IMR-90 (cell line): ENCODE data around the gene SYT2. TPM values are rescaled to one million over a fixed set of nuclear protein-coding genes. Genes with fewer than 3 reads are reported as not detected.

Experiments
- ATAC-seq: fragments of 200-7000 bp; cut with Tn5 transposase; 2 replicates; pipeline ENCODE4 v1.9.1; 2020; ENCODE audit warnings: low read depth, mild to moderate bottlenecking, moderate library complexity
- BruUV-seq: library from RNA; stranded (reverse); fragments of 400-500 nt; replicated peaks from 2 replicates; lab custom pipeline; 2021; lab: Mats Ljungman, UMichigan
- CTCF ChIA-PET: fragments of 300-600 bp; formaldehyde crosslinking; extraction: SDS; loops from one replicate; lab custom pipeline; 2021; ENCODE audit warnings: antibody characterized with exemption; lab: Yijun Ruan, JAX
- POLR2A ChIA-PET: fragments of 300-600 bp; sonication (Branson Sonifier 250); formaldehyde crosslinking; loops from one replicate; lab custom pipeline; 2022; ENCODE audit warnings: antibody characterized with exemption; ENCODE audit not compliant: unreplicated experiment; lab: Charles Lee
- DNase-seq: peaks from one replicate; pipeline ENCODE4 v3.0.0; 2013
- H2AFZ ChIP-seq: replicated peaks from 2 replicates; pipeline ENCODE3; 2013; ENCODE audit warnings: low read length, mild to moderate bottlenecking; ENCODE audit not compliant: poor library complexity
- H2AK5ac ChIP-seq: 2 replicates; pipeline ENCODE4 v1.6.1; 2013; ENCODE audit warnings: low read depth, low read length, inconsistent platforms
- H2AK9ac ChIP-seq: replicated peaks from 2 replicates; pipeline ENCODE3; 2013; ENCODE audit warnings: mild to moderate bottlenecking, low read depth, low read length, moderate library complexity; ENCODE audit not compliant: poor library complexity
- H2BK120ac ChIP-seq: 2 replicates; pipeline ENCODE4 v1.6.1; 2013; ENCODE audit warnings: low read depth, low read length, inconsistent platforms
- H2BK15ac ChIP-seq: 3 replicates; pipeline ENCODE4 v1.6.1; 2013; ENCODE audit warnings: low read depth, low read length, inconsistent platforms
- H2BK20ac ChIP-seq: 2 replicates; pipeline ENCODE4 v1.6.1; 2013; ENCODE audit warnings: low read depth, mild to moderate bottlenecking, inconsistent platforms, low read length, moderate library complexity
- H2BK5ac ChIP-seq: 2 replicates; pipeline ENCODE4 v1.6.1; 2013; ENCODE audit warnings: mild to moderate bottlenecking, low read depth, low read length, inconsistent platforms; ENCODE audit not compliant: poor library complexity, severe bottlenecking
- H3K14ac ChIP-seq: replicated peaks from 2 replicates; pipeline ENCODE4 v1.6.1; 2013; ENCODE audit warnings: low read depth, low read length, inconsistent platforms
- H3K18ac ChIP-seq: 2 replicates; pipeline ENCODE4 v1.6.1; 2013; ENCODE audit warnings: low read depth, low read length, control low read depth
- H3K23ac ChIP-seq: 2 replicates; pipeline ENCODE4 v1.6.1; 2013; ENCODE audit warnings: low read depth, low read length, inconsistent platforms
- H3K27ac ChIP-seq: 2 replicates; pipeline ENCODE4 v1.5.1; 2013; ENCODE audit warnings: mild to moderate bottlenecking, control low read depth, low read length; ENCODE audit not compliant: insufficient read depth
- H3K27me3 ChIP-seq: 2 replicates; pipeline ENCODE4 v1.6.1; 2013; ENCODE audit warnings: low read length; ENCODE audit not compliant: control insufficient read depth, insufficient read depth
- H3K36me3 ChIP-seq: 2 replicates; pipeline ENCODE4 v1.6.1; 2013; ENCODE audit warnings: low read length, mixed read lengths; ENCODE audit not compliant: control insufficient read depth, insufficient read depth
- H3K4ac ChIP-seq: 2 replicates; pipeline ENCODE4 v1.6.1; 2013; ENCODE audit warnings: low read depth, low read length, inconsistent platforms
- H3K4me1 ChIP-seq: 2 replicates; pipeline ENCODE4 v1.6.1; 2013; ENCODE audit warnings: low read length, mixed read lengths; ENCODE audit not compliant: control insufficient read depth, insufficient read depth
- H3K4me2 ChIP-seq: 2 replicates; pipeline ENCODE4 v1.6.1; 2013; ENCODE audit warnings: low read depth, mild to moderate bottlenecking, control low read depth, low read length, moderate library complexity
- H3K4me3 ChIP-seq: 2 replicates; pipeline ENCODE4 v1.5.1; 2013; ENCODE audit warnings: low read depth, mild to moderate bottlenecking, control low read depth, low read length, moderate library complexity; ENCODE audit not compliant: insufficient read depth
- H3K56ac ChIP-seq: 2 replicates; pipeline ENCODE4 v1.6.1; 2013; ENCODE audit warnings: low read length, inconsistent platforms; ENCODE audit not compliant: insufficient read depth; ENCODE audit errors: extremely low read depth
- H3K79me1 ChIP-seq, 2 experiments: 2 replicates each; pipeline ENCODE4 v1.6.1; 2013; ENCODE audit warnings: low read length in 2 of 2, inconsistent platforms in 1 of 2, low read depth in 1 of 2
- H3K9ac ChIP-seq: 2 replicates; pipeline ENCODE4 v1.6.1; 2013; ENCODE audit warnings: low read depth, low read length, control low read depth
- H3K9me1 ChIP-seq: 2 replicates; pipeline ENCODE4 v1.6.1; 2013; ENCODE audit warnings: low read length, inconsistent platforms; ENCODE audit not compliant: insufficient read depth
- H3K9me3 ChIP-seq: 2 replicates; pipeline ENCODE4 v1.6.1; 2013; ENCODE audit warnings: low read length; ENCODE audit not compliant: control insufficient read depth, insufficient read depth
- H4K20me1 ChIP-seq: 2 replicates; pipeline ENCODE4 v1.6.1; 2013; ENCODE audit warnings: low read length, inconsistent platforms; ENCODE audit not compliant: insufficient read depth
- H4K5ac ChIP-seq: 2 replicates; pipeline ENCODE4 v1.6.1; 2013; ENCODE audit warnings: mild to moderate bottlenecking, low read depth, low read length, control low read depth
- H4K8ac ChIP-seq, 2 experiments: 2 replicates each; pipeline ENCODE4 v1.6.1; 2013; ENCODE audit warnings: low read depth in 2 of 2, low read length in 2 of 2, control low read depth in 1 of 2, inconsistent platforms in 1 of 2
- H4K91ac ChIP-seq: 2 replicates; pipeline ENCODE4 v1.6.1; 2013; ENCODE audit warnings: low read depth, low read length, inconsistent platforms; ENCODE audit not compliant: insufficient read depth
- BHLHE40 ChIP-seq: fragments of 150-350 bp; IDR thresholded peaks from 2 replicates; pipeline ENCODE4 v1.6.1; 2016; ENCODE audit warnings: mild to moderate bottlenecking, low read depth, low read length
- CEBPB ChIP-seq: IDR thresholded peaks from 2 replicates; pipeline ENCODE4 v1.6.1; 2012; ENCODE audit warnings: low read depth, low read length, improper control_type of control experiment
- CHD1 ChIP-seq: IDR thresholded peaks from 2 replicates; pipeline ENCODE4 v1.6.1; 2012; ENCODE audit warnings: low read depth, low read length, improper control_type of control experiment
- FOS ChIP-seq: fragments of 150-350 bp; IDR thresholded peaks from 2 replicates; pipeline ENCODE4 v1.6.1; 2016; ENCODE audit warnings: low read depth, low read length
- MAFK ChIP-seq: IDR thresholded peaks from 2 replicates; pipeline ENCODE4 v1.6.1; 2012; ENCODE audit warnings: low read depth, low read length, improper control_type of control experiment
- MAZ ChIP-seq: IDR thresholded peaks from 2 replicates; pipeline ENCODE4 v1.6.1; 2012; ENCODE audit warnings: low read depth, mild to moderate bottlenecking, low read length, improper control_type of control experiment, moderate library complexity, borderline replicate concordance
- MXI1 ChIP-seq: IDR thresholded peaks from 2 replicates; pipeline ENCODE4 v1.6.1; 2012; ENCODE audit warnings: low read depth, mild to moderate bottlenecking, low read length, moderate library complexity, borderline replicate concordance
- NFE2L2 ChIP-seq: fragments of 150-350 bp; IDR thresholded peaks from 2 replicates; pipeline ENCODE4 v1.6.1; 2016; ENCODE audit warnings: low read depth, mild to moderate bottlenecking, low read length
- POLR2A ChIP-seq: IDR thresholded peaks from 2 replicates; pipeline ENCODE4 v1.6.1; 2012; ENCODE audit warnings: mild to moderate bottlenecking, low read depth, low read length
- RAD21 ChIP-seq: IDR thresholded peaks from 2 replicates; pipeline ENCODE4 v1.6.1; 2012; ENCODE audit warnings: low read length, improper control_type of control experiment
- RCOR1 ChIP-seq: IDR thresholded peaks from 2 replicates; pipeline ENCODE4 v1.6.1; 2012; ENCODE audit warnings: mild to moderate bottlenecking, low read length, improper control_type of control experiment; ENCODE audit not compliant: insufficient replicate concordance
- RFX5 ChIP-seq: IDR thresholded peaks from 2 replicates; pipeline ENCODE4 v1.8.0; 2012; ENCODE audit warnings: low read depth, mild to moderate bottlenecking, low read length, moderate library complexity
- SMC3 ChIP-seq: fragments of 150-350 bp; IDR thresholded peaks from 2 replicates; pipeline ENCODE4 v1.6.1; 2016; ENCODE audit warnings: low read depth, mild to moderate bottlenecking, antibody characterized with exemption, low read length, moderate library complexity
- WGBS, 2 experiments: methylation state at CpG; one replicate each; pipeline versions ENCODE4 v1.1.5 to v1.1.7; 2013; ENCODE audit warnings: missing lambda C conversion rate in 2 of 2; ENCODE audit not compliant: insufficient read length in 1 of 2; ENCODE audit errors: extremely low coverage in 2 of 2; 5-methylcytosine and 5-hydroxymethylcytosine counted together
- dilution Hi-C: fragments of 300-500 bp; cut with HindIII; formaldehyde crosslinking; loops from one replicate; pipeline ENCODE4 v1.14.3; 2018; ENCODE audit warnings: low sequenced_read_pairs; ENCODE audit not compliant: unreplicated experiment
- in situ Hi-C: fragments of 300-500 bp; cut with MboI; formaldehyde crosslinking; loops from 3 replicates; pipeline ENCODE4 v1.14.3; 2019; ENCODE audit warnings: low sequenced_read_pairs, inconsistent platforms, mixed read lengths
- intact Hi-C: fragments of 100-400 bp; cut with micrococcal nuclease; formaldehyde crosslinking; loops from 2 replicates; pipeline ENCODE4 v1.10.0; 2022
- polyA plus RNA-seq, 3 experiments: library from polyadenylated mRNA; depleted of rRNA; stranded (reverse); fragments of >200 nt; gene quantifications; 2 replicates each; pipeline ENCODE4 v1.2.3, GENCODE V29; 2012; ENCODE audit warnings: low replicate concordance in 1 of 3
- total RNA-seq: library from RNA; depleted of rRNA; stranded (reverse); fragments of >200 nt; gene quantifications from 2 replicates; pipeline ENCODE4 v1.2.3, GENCODE V29; 2012
- TF ChIP-seq, protein P1 (sequence below): conservative IDR thresholded peaks from 2 replicates; pipeline ENCODE4 v1.5.1; 2012; ENCODE audit warnings: mild to moderate bottlenecking, low read depth, low read length, improper control_type of control experiment
- TF ChIP-seq, protein P2 (sequence below): fragments of 150-350 bp; IDR thresholded peaks from 2 replicates; pipeline ENCODE4 v1.6.1; 2017; ENCODE audit warnings: mild to moderate bottlenecking, antibody characterized with exemption, low read length, low read depth
- TF ChIP-seq, protein P3 (sequence below): fragments of 150-350 bp; IDR thresholded peaks from 2 replicates; pipeline ENCODE4 v1.6.1; 2016; ENCODE audit warnings: low read depth, mild to moderate bottlenecking, low read length, moderate library complexity, borderline replicate concordance

SYT2 gene
- total and polyA plus RNA-seq, 2 of the 4 experiments (the other 2 are of a cell fraction), result under 0.01 TPM

DNA sequence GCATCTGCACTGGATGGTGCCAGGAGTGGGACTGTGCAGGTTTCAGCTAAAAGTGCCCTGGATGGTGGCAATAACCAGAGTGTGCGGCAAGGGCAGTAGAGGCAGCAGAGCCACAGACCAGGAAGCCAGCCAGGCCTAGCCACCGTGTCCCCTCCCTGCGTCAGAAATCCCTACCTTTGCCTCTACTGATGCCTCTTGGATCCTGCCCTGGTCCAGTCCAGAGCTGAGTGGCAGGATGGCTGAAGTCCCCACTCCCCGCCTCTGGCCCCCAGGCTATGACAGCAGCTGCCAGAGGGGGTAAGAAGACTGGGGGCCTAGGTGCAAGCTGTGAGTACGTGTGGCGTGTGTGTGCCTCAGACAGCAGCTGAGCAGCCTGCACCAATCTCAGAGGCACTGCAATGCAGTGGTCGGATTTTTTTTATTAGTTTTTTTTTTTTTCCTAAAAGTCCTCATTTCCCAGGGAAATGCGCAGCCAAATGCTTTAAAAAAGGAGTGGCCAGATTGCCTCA, 51.9 kb downstream of the SYT2 start:
- no peak for ATAC-seq

More for the DNA sequence above, 51.9 kb downstream of the SYT2 start:
- no peak overlapping the region for H2AK5ac ChIP-seq
- no peaks in the 10 kb centered on the region for H3K9me1 ChIP-seq
- H3K36me3 ChIP-seq, result no peaks in the 10 kb centered on the region
- no peak overlapping the region for H2AK9ac ChIP-seq
- H3K9ac ChIP-seq, result no peak overlapping the region
- no peak overlapping the region for H3K4me3 ChIP-seq
- H2BK5ac ChIP-seq, result no peak overlapping the region
- no peak overlapping the region for H3K18ac ChIP-seq
- in situ Hi-C loops (no loop called here), intact Hi-C loops (no loop called here), dilution Hi-C loops (no loop called here)
- H4K5ac ChIP-seq, result no peak overlapping the region
- H3K4me2 ChIP-seq, result no peak overlapping the region
- no peak overlapping the region for H3K23ac ChIP-seq
- no peak overlapping the region for H2AFZ ChIP-seq
- H3K9me3 ChIP-seq, result no peaks in the 10 kb centered on the region
- peaks cover 70% of the 10 kb centered on the region for H3K27me3 ChIP-seq
- no peak for TF ChIP-seq FOS
- no peak for TF ChIP-seq CHD1
- TF ChIP-seq MAZ, result no peak
- no peak for TF ChIP-seq RCOR1
- TF ChIP-seq, protein P1, sequence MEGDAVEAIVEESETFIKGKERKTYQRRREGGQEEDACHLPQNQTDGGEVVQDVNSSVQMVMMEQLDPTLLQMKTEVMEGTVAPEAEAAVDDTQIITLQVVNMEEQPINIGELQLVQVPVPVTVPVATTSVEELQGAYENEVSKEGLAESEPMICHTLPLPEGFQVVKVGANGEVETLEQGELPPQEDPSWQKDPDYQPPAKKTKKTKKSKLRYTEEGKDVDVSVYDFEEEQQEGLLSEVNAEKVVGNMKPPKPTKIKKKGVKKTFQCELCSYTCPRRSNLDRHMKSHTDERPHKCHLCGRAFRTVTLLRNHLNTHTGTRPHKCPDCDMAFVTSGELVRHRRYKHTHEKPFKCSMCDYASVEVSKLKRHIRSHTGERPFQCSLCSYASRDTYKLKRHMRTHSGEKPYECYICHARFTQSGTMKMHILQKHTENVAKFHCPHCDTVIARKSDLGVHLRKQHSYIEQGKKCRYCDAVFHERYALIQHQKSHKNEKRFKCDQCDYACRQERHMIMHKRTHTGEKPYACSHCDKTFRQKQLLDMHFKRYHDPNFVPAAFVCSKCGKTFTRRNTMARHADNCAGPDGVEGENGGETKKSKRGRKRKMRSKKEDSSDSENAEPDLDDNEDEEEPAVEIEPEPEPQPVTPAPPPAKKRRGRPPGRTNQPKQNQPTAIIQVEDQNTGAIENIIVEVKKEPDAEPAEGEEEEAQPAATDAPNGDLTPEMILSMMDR, result no peak
- no peak for TF ChIP-seq BHLHE40
- no peak for TF ChIP-seq MXI1
- no peak for TF ChIP-seq POLR2A
- no peak for TF ChIP-seq RFX5
- no peak for TF ChIP-seq NFE2L2
- TF ChIP-seq, protein P2, sequence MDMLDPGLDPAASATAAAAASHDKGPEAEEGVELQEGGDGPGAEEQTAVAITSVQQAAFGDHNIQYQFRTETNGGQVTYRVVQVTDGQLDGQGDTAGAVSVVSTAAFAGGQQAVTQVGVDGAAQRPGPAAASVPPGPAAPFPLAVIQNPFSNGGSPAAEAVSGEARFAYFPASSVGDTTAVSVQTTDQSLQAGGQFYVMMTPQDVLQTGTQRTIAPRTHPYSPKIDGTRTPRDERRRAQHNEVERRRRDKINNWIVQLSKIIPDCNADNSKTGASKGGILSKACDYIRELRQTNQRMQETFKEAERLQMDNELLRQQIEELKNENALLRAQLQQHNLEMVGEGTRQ, result no peak
- no peak for TF ChIP-seq SMC3
- TF ChIP-seq CEBPB, result no peak
- TF ChIP-seq RAD21, result no peak
- TF ChIP-seq, protein P3, sequence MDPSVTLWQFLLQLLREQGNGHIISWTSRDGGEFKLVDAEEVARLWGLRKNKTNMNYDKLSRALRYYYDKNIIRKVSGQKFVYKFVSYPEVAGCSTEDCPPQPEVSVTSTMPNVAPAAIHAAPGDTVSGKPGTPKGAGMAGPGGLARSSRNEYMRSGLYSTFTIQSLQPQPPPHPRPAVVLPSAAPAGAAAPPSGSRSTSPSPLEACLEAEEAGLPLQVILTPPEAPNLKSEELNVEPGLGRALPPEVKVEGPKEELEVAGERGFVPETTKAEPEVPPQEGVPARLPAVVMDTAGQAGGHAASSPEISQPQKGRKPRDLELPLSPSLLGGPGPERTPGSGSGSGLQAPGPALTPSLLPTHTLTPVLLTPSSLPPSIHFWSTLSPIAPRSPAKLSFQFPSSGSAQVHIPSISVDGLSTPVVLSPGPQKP, result no peak
- TF ChIP-seq MAFK, result no peak
- BruUV-seq, result no TSS peak
- no peak overlapping the region for H3K14ac ChIP-seq
- H4K8ac ChIP-seq, result no peak overlapping the region
- no peaks in the 10 kb centered on the region for H3K79me1 ChIP-seq
- ChIA-PET CTCF (no interaction called here), POLR2A (no interaction called here)
- no peak overlapping the region for H2BK15ac ChIP-seq
- DNase-seq, result no peak
- no peaks in the 10 kb centered on the region for H4K20me1 ChIP-seq
- H3K27ac ChIP-seq, result no peak overlapping the region
- no peak overlapping the region for H3K4ac ChIP-seq
- H3K4me1 ChIP-seq, result no peaks in the 10 kb centered on the region
- H2BK120ac ChIP-seq, result no peak overlapping the region
- H3K56ac ChIP-seq, result no peak overlapping the region
- no peak overlapping the region for H2BK20ac ChIP-seq
- 68% methylated on average over 3 of the region's 8 CpGs; no CpG with 5 or more reads in 1 of the 2 experiments for WGBS, 2 experiments
- H4K91ac ChIP-seq, result no peak overlapping the region
